NCI-H2081 treated with DMSO at 0.1 percent for 48 hours (cell line): ENCODE results near the gene STK24.

Source experiments
- DNase-seq: peaks from one replicate; lab custom pipeline; 2025; lab: John Stamatoyannopoulos, UW

STK24 gene

DNA sequence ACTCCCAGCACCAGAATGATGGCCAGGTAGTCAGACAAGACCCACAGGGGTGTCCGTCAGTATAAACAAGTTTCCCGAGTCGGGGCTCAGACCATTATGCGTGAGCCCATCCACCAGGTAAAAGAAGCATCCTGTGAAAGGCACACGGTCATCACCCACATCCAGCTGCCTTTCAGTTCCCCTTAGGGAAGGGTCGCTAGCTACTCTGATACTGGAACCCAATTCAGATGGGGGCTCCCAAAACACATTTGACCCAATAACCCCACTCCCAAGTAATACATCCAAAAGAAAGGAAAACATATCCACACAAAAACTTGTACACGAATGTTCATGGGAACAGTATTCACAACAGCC lies 66.8 kb downstream of the STK24 start:
- DNase-seq: no peak

DNA sequence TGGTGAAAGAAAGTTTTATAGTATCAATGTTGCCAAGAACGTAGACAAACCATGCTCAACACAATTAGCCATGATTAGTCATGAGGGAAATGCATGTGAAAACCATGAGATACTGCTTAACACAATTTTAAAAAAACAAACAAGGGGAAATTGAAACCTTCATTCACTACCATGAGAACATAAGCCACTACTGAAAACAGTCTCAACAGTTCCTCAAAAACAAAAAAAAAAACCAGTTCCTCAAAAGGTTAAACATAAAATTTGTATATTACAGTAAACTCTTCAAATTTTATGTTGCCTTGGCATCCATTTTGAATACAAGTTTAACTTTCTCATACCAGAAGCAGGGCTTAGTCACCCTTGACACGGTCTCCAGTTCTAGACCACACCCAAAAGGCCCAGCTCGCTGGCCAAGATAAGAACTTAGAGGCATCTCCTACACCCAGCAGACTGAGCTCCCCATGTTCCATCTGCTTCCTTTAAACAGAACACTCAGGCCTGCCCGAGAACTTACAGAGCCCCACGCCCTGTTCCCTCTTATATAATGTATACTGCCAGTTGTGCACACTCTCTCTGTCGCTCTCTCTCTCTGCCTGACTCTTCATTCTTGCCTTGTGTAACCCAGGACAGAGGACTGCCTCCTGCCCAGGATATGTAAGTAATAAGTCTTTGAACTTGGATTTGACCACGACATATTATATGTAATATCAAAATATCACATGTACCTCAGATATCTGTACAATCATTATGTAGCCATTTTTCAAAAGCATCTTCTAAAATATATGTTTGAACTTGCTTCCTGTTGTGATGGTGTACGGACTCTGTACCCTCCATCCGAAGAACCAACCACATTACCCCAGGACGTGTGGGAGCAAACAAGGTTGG lies 67.4 kb downstream of the STK24 start:
- DNase-seq: no peak

DNA sequence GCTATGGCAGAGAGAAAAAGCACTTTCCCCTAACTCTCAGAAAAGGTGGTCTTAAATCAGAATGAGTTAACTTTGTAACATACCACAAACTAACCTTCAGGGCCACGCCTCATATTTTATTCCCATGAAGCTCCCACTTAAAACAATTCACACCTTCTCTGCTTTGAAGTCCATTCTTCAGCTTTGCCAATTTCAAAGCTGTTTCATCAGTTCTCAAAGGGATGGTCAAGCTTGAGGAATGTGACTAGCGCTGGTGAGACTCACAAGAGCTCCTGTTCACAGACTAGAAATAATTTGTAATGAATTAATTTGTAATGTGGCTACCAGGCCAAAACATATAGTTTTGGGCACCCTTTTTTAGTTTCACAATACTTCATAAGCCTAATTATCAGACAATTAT lies 68.2 kb downstream of the STK24 start:
- DNase-seq: no peak

DNA sequence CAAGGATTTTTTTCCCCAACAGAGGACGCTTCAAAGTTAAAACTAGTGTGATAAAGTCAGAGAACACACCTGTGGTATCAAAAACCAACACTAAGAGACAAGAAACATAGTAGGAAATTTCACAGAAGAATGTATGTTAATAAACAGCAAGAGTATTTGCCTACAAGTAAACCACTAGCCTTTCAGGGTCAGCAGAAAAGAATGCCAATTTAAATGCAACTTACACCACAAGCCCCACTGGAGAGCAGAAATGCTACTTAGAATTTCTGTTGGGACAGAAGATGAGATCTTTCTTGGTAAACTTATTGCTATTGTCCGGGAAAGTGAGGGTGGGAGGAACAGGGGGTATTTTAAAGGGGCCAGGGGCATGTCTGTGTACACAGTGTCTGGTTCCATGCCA lies 68.6 kb downstream of the STK24 start:
- no peak for DNase-seq

DNA sequence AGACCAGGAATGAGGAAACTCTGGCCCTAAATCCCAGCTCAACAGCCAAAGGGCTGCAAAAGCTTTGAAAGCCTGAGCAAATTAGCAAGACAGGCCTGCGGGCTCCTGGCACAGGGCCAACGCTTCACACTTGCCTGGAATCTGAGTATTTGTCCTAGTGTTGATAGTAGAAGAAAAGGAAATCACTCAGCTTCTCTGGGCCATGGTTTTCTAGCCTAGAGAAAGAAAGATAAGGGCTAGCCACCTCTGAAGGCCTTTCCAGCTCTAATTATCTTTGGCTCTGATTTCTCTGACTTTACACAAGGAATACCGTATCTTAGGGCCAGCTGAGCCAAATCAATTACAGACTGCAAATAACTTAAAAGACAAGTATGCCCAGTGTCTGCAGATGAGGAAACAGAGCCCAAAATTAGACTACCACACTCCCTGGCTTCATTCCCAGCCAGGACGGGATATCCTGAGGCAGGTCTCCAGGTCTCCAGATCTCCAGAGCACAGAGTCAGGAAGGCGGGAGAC lies 69.6 kb downstream of the STK24 start:
- no peak for DNase-seq

DNA sequence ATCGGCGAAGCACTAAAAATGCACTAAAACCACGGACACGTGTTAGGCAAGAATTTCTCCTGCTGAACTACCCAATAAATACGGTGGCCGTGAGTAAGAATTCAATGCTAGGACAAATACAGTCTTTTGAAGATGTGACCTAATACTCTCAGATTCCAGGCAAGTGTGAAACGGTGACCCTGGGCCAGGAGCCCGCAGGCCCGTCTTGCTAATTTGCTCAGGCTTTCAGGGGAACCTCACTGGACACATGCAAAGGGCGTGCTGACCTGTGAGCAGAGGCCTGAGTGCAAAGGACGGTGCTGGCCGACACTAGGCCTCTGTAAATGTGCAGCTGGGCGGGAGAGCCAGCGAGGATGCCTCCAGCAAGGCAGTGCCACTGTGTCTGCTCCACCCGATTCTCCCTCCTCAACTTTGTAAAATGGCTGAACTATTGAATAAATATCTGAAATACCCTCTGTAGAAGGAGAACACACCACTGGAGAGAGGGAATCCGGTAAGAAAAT lies 70.1 kb downstream of the STK24 start:
- no peak for DNase-seq

DNA sequence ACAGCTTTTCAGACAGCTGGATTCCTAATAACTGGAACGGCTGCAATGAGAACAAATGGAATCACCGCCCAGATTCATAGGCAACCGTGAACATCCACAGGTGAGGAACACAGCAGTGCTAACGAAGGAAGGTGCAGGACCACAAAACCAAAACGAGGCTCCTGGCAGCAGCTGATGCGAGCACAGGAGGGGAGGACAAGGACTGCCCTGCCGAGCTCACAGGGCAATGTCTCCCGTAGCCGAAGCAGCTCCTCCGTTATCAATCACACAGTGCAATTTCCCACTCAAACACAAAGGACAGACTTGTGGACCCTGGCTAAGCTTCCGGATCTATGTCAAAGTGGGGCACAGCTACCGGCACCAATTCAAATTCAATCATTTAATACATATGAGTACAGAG lies 70.6 kb downstream of the STK24 start:
- DNase-seq: no peak

DNA sequence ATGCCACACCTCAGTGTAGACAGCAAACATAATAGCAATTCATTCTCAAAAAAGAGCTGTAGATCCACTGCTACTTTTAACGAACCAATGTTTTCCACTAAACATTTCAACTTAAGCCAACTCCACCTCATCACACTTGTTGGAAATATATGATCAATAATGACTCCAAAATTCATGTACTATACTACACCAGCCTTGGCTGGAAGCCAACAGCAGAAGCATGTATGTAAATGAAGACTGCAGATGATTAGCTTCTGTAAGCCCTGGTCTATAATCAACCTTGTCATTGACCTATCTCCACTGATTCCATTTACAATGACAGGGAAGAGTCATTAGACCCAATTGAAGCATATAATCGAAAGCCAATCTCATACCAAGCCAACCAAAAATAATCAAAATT lies 71.7 kb downstream of the STK24 start:
- no peak for DNase-seq

DNA sequence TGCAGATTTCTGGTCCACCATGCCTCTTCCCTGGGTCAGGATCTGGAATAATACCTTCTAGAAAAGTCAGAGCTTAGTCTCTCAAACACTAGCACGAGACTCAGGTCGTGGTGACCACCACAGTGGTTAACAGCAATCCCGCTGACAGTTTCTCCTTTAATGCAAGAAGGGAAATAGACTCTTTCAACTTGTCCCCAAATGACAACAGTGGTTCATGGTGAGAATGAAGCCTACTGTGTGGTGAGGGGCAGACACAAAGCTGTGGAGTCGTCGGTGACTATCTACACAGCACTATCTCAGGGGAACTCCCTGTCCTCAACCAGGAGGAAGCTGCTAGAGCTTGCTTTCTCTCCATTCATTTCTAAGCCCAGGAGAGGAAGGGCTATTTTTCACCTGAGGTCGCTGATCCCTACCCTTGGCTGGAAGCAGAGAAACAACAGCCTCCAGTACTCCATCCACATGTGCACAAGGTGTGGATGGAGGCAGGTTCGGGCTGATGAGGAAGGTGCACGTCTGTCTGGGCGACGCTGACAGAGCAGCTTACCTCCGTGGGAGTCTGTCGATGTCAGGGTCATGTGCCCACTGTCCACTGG lies 72.4 kb downstream of the STK24 start:
- DNase-seq: no peak

DNA sequence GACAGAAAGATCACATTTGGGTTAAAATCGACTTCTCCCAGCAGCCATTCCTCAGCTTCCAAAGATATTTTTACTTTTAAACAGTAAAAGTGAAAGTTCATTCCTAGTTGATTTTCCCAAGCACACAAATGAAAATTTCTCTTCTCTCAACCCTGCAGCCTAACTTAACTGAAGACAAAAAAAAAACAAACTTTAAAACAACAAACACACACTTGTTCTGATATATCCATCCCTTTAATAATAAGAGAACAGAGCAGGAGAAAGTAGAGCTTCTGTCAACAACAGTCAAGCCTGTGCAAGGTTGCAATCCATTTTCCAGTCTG lies 72.9 kb downstream of the STK24 start:
- DNase-seq: no peak

DNA sequence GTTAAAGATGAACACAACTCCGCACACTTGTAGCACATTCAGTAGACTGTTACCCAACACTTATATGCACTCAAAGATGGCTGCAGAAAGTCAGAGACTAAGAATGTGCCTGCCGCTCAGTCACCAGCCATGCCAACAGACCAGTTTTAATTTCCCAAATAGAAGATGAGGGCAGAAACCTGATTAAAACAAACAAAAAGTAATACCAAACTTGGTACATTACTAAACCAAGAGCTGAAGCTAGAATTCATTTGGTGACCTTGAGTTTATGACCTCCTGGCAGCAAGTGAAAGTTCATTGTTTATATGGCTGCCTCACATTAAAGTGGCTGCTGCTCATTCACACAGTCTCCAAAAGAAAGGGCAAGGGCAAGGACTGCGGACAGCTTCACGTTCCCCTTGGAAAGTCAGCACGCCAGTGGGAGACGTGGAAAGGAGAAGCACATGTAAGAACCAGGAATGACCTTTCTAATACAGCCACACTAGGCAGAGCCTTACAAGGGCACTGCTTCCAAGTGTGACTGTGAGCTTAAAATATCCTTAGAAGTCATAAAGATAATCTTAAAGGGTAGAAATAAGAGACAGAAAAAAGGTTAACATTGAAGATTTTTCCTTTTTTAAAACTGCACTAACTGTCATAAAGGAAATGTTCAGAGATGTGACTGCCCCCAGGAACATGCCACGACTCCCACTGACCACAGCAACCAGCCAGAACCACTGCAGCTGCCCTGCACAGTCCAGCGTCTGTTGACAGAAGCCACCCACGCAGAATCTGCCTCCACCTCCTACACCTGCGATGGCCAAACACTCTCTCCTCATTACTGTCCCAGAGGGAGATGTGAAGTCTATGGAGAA lies 73.5 kb downstream of the STK24 start:
- DNase-seq: no peak

DNA sequence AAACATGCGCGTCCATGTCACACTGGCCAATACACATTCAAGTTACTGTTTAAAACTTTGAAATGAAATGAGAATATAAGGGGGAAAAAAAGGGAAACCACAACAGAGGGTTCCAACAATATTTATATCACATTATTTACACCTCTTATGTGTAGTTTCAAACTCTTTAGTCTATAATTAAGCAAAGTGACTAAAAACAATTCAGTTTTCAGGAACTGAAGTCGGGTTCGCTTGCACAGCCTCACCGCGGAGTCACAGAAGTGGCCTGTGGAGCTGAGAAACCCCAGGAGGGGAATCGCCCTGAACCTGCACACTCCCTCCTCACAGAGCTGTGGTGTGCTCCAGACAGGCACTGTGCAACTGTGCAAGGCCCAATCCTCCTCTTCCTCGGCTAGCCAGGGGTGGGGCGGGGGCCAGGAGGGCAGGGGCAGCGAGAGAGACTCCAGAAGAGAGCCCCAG lies 75.9 kb downstream of the STK24 start:
- no peak for DNase-seq

DNA sequence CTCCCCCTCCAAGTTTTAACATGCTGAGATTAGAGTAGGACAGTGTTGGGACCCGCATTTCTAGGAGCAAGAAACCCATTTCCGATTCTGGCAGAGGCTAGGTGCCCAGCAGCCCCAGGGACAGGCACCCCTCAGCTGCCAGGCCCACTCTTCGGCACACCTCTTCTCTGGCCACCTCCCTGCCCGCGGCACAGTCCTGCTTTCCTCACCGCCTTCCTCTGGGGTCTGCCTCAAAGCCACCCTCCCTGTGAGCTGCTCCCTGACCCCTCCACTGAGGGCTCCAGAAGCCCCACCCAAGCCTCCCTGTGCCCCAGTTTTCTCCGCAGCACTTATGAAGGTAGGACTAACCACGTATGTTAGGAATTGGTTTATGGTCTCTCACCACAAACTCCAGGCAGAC lies 79.9 kb downstream of the STK24 start:
- DNase-seq: no peak

DNA sequence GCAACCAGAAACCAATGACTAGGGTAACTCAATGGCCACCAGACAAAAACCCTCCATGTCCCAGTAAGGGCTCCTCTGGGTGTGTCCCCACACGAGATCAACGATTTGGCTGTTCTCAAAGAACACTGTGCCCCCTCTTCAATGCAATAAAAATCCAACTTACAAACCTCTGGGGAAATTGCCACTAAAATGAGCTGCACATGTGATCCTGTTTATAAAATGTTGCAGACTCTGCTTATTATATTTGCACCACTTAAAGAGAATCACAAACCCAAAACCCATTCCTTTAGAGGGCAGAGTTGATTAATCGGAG lies 80.5 kb downstream of the STK24 start:
- DNase-seq: no peak

DNA sequence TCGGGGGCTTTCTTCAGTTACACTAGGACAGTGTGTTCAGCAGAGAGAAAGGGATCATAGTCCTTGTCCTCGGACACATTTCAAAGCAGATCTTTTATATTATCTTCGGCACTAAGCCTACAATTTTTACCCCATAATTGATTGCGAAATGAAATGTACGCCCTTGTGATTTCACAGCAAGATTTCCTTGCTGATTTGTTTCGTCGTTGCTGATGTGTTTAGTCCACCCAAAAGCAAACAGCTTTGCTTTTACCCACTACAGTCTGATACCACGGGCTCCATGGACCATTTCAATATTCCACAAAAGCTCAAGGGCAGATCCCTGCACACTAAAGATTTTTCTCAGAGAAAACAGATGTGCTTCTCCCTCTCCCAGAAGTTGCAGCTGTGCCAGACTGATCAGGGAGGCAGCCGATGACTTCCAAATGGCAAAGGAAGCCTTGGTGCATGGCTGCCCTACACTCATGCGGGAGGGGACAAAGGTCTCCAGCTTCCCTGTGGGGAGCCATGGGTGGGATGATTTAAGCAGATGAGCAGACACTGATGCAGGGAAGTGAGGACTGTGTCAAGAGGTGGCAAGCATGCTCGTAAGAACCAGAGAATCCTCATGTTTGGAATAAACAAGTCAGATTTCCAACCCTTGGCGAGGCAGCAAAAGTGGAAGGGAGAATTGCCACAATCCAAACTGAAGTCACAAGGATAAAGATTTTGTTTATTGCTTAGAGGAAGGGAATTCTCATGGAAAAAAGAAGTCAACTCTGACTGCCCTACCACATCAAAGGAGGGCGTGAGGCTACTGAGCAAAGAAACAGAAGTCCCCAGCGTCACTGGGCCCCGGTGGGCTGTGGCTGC lies 81.1 kb downstream of the STK24 start:
- DNase-seq: no peak

DNA sequence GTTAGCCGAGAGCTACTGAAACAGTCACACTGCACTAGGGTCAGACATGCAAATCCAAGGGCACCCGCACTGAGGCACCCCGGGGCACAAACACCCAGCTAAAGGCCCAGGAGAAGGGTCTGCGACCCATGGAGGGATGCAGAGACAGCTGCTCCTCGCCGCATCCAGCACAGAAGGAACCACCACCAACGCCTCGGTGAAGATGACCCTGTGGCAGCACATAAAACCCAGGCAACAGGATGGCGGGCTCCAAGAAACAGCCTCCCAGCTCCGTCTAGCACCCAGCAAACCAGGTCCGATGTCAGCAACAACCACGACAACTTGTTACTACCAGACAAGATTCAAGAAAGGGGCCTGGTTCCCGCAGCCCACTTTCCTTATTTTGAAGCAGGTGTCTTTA lies 82.1 kb downstream of the STK24 start:
- no peak for DNase-seq

DNA sequence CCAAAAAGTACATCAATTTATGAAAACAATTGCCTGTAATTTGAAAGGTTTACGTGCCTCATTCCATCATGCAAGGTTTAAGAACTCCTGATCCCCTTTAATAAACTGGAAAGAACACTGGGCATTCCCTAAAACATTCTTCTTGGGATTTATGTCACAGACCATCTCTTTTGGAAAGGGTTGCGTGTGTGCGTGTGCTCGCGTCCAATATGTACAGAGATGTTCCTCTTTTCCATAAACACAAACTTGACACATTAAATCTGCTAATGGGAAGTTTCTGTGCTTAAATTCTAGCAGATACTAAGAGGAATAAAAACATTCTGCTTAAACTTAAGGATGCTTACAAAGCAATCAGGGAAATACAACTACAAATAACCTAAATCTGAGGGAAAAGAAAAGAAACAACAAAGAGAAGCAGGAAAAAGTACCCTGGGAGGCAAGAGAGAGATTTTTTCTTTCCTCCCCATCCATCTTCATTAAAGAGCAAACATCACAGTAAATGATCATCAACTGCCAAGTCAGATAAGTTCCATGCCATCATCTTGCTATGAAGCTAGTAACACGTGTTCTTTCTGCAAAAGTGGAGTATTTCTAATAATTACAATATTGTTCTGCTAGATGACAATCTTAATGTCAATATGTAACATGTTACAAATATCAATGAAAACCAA lies 83.7 kb downstream of the STK24 start:
- no peak for DNase-seq

DNA sequence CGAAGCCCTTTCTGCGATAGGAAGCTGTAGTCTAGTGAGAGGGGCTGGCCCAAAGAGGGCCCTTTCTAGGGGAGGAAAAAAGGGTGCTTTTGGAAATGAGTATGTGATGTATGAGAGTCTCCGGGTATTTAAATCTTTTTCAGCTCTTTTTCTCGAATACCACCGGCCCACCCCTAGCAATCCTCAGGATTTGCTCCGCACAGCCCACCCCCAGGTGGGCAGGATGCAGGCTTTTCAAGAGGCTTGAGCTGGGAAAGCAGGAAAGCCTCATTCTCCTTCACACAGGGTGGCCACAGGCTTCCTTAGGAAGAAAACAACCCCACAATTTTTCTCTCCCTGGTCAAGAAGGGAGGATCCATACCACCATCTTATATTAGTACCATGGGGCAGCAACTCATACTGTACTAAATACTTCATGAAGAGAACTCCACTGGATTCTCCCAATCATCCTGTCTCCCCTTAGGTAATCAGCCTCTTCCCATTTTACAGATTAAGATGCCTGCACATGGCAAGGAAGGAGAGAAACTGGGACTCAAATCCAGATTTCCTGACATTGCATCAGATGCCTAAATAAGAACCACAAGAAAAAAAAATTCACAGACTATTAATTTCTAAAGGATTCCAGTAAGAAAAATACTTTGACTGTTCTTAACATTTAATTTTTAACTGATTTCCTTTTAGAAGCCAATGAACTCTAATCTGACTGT lies 84.4 kb downstream of the STK24 start:
- DNase-seq: no peak

DNA sequence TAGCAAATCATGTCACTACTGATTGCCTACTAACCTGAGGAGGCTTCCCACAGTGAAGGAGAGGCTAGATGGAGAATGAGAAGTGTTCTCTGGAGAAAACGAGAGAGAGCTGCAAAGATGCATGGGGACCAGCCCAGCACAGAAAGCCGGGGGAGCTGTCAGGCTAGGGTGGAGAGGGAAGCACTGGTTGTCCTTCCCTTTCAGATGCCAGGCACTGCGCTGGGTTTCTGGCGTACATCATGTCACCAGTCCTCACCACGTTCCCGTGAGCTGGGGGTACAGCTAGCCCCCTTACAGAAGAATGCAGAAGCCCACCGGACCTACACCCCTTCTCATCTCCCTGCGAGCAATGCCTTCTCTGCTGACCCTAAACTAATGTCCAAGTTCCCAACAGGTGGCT lies 86.0 kb downstream of the STK24 start:
- no peak for DNase-seq

DNA sequence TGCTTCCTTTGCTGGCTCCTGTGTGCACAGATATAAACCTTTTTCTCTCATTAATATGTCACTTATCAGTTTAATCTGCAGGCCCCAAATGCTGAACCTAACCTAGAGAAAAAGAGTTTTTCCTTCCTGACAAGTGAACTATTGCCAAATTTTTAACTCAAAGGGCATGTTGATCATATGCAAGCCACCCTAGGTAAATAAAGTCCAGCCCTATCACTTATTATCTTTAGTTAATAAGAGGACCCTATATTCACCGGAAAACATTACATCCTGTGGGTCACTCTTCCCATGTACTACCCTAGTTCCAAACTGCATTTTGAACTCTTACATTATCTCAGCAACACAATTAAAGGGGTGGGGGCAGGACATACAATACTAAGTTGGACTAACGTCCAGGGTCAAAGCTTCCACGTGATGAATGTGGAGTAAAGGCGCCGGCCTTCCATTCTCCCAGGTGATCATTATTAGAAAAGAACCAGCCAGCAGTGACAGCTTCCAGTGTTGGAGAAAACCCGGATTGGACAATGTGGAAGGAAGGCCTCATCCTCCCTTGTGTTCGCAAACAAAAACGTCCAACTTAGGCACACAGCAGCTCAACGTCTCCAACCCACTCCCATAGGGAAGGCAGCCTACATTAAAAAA lies 86.6 kb downstream of the STK24 start:
- DNase-seq: no peak
